Esophagus squamous epithelium (tissue), 4 donors: ENCODE measurements around the gene ADGRV1.

ENCODE experiments used
- POLR2A ChIP-seq, 4 donors: fragments of 450-650 bp; IDR thresholded peaks; one replicate each; pipeline ENCODE4 v1.6.1; 2017; ENCODE audit warnings: antibody characterized with exemption in 4 of 4, mild to moderate bottlenecking in 4 of 4, moderate library complexity in 3 of 4
- TF ChIP-seq, protein P1 (sequence below), 6 experiments: fragments of 450-650 bp in 4 of 6; fragments of 200-600 bp in 2 of 6; sonication (generic) in 2 of 6; IDR thresholded peaks; one replicate each; pipeline ENCODE4 v1.5.1; 2016 to 2019; ENCODE audit warnings: antibody characterized with exemption in 6 of 6, mild to moderate bottlenecking in 4 of 6, moderate library complexity in 4 of 6

DNA sequence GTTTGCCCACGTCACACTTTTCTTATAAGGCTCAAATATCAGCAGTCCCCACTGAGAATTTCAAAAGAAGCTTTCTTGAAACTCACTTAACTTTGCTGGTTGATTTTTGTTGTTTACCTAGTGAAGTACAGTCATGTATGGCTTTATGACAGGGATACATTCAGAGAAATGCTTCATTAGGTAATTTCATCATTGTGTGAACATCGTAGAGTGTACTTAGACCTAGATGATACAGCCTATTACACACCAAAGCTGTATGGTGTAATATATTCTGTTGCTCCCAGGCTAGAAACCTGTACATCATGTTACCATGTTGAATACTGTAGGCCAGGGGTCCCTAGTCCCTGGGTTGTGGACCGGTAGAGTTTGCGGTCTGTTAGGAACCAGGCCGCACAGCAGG lies 647.5 kb downstream of the ADGRV1 start:
- no peak for TF ChIP-seq POLR2A (IDR thresholded peaks at IDR 0.05)
- TF ChIP-seq, protein P1, sequence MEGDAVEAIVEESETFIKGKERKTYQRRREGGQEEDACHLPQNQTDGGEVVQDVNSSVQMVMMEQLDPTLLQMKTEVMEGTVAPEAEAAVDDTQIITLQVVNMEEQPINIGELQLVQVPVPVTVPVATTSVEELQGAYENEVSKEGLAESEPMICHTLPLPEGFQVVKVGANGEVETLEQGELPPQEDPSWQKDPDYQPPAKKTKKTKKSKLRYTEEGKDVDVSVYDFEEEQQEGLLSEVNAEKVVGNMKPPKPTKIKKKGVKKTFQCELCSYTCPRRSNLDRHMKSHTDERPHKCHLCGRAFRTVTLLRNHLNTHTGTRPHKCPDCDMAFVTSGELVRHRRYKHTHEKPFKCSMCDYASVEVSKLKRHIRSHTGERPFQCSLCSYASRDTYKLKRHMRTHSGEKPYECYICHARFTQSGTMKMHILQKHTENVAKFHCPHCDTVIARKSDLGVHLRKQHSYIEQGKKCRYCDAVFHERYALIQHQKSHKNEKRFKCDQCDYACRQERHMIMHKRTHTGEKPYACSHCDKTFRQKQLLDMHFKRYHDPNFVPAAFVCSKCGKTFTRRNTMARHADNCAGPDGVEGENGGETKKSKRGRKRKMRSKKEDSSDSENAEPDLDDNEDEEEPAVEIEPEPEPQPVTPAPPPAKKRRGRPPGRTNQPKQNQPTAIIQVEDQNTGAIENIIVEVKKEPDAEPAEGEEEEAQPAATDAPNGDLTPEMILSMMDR (IDR thresholded peaks at IDR 0.05) = no peak
